ENCODE results near the gene GLB1L2.

The GLB1L2 gene

GRCh38 chr11:134376150-134376921, 44.5 kb downstream of the GLB1L2 start:
- DNase-seq (ENCODE audit: low read depth): no peak
- no peak overlapping the region for H3K4me3 ChIP-seq (ENCODE audit: low read depth, low read length)
- no peak for TF ChIP-seq CTCF (IDR thresholded peaks at IDR 0.05; ENCODE audit: insufficient read depth, low read depth, low read length, missing control alignments)

GRCh38 chr11:134377876-134378275, 46.1 kb downstream of the GLB1L2 start:
- H3K4me3 ChIP-seq (ENCODE audit: low read depth, low read length): no peak overlapping the region
- TF ChIP-seq CTCF (IDR thresholded peaks at IDR 0.05; ENCODE audit: insufficient read depth, low read depth, low read length, missing control alignments): no peak
- no peak for DNase-seq (ENCODE audit: low read depth)

- DNase-seq (ENCODE audit: low read depth): no peak
- no peak for TF ChIP-seq CTCF (IDR thresholded peaks at IDR 0.05; ENCODE audit: insufficient read depth, low read depth, low read length, missing control alignments)
- no peak overlapping the region for H3K4me3 ChIP-seq (ENCODE audit: low read depth, low read length)
These were observed 47.5 kb downstream of the GLB1L2 start for GRCh38 chr11:134379241-134379640.

- TF ChIP-seq CTCF (IDR thresholded peaks at IDR 0.05; ENCODE audit: insufficient read depth, low read depth, low read length, missing control alignments): no peak
- DNase-seq (ENCODE audit: low read depth): no peak
- H3K4me3 ChIP-seq (ENCODE audit: low read depth, low read length): no peak overlapping the region
These were observed 48.4 kb downstream of the GLB1L2 start for GRCh38 chr11:134380229-134380628.

GRCh38 chr11:134380785-134381184, 49.0 kb downstream of the GLB1L2 start:
- DNase-seq (ENCODE audit: low read depth): no peak
- no peak overlapping the region for H3K4me3 ChIP-seq (ENCODE audit: low read depth, low read length)
- no peak for TF ChIP-seq CTCF (IDR thresholded peaks at IDR 0.05; ENCODE audit: insufficient read depth, low read depth, low read length, missing control alignments)

- DNase-seq (ENCODE audit: low read depth): no peak
- no peak overlapping the region for H3K4me3 ChIP-seq (ENCODE audit: low read depth, low read length)
- no peak for TF ChIP-seq CTCF (IDR thresholded peaks at IDR 0.05; ENCODE audit: insufficient read depth, low read depth, low read length, missing control alignments)
These were observed 50.5 kb downstream of the GLB1L2 start for GRCh38 chr11:134382257-134382656.

- TF ChIP-seq CTCF (IDR thresholded peaks at IDR 0.05; ENCODE audit: insufficient read depth, low read depth, low read length, missing control alignments): no peak
- no peak for DNase-seq (ENCODE audit: low read depth)
- H3K4me3 ChIP-seq (ENCODE audit: low read depth, low read length): no peak overlapping the region
These were observed 51.0 kb downstream of the GLB1L2 start for GRCh38 chr11:134382830-134383229.

All from GM12865 (cell line).